D341Med (cell line): ENCODE measurements around the gene NUTF2.

Experiments
- DNase-seq: peaks from one replicate; pipeline ENCODE4 v3.0.0; 2012; ENCODE audit warnings: low spot score

NUTF2 gene

DNA sequence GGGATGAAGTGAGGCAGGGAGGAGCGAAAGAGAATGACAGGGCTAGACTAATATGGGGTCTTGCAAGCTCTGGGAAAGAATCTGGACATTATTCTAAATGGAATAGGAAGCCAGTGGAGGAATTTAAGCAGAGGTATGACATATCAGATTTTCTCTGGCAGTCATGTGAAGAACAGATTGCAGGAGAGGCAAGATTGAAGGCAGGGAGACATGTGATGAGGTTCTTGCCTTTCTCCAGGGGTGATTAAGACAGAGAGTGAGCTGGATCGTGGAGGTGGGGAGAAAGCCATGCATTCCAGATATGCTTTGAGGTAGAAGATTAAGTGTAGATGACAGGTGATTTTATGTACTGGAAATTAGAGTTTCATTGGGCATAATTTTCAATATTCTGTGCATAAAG, 8.9 kb upstream of the NUTF2 start:
- no peak for DNase-seq

DNA sequence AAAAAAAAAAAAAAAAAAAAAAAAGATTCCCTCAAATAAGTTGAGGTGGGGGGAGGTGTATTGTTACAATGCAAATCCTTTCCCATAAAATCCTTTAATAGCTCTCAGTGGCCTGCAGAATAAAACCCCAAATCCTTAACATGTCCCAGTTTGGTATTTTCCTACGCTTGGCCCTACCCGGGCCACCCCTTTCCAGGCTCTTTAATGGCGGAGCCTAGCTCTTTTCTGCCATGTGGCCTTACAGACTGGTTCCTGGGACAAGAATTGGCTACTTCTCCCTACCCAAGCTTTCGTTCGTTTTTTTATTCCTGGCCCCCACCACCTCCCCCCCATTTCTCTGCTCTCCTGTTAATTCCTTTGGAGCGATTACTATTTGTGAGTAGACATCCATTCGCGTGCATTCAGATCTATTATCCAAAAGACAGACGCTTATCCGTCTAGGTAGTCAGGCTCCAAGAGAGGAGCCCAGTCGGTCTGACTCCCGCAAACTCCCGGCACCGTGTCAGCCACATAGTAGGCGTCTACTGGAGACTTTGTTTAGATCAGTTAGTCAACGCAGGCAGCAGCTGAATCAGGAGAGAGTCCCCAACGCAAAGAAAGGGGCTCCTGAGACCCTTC, 5.4 kb upstream of the NUTF2 start:
- no peak for DNase-seq

DNA sequence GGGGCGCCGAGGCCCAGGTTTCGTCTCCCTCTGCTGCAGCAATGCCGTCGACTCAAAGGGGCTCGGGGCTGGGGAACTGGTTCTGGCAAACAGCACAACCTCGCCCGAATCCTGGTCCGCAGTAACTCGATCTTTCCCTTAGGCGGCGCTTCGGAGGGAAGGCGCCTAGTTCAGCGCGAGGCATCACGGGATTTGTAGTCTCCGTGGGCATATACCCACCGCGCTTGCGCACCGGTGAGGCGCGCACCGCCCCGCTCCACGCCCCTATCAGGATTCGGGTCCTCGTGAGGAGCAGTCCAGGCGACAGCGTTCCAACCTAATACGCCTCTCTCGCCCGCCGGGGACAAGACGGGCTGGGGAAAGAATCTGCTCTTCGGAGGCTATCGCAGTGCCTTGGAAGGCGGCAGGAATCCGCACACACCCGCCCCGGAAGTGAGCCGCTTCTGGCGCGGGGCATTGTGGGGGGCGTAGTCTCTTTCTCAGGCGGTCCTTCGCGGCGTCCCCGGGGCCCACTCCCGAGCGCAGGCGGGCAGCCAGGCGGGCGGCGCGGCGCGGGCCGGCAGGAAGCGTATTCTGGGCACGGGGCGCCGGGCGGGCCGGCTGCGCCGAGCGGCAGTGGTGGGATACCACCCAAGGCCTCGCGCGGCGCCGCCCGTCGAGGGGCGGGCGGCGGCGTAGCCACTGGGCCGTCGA, 4.8 kb upstream of the NUTF2 start, which contains the start of gene THAP11:
THAP11 (plus strand) TSS at position 505 of the 693 bp plus-strand sequence. CDS start 235 bp downstream, outside the sequence.
- DNase-seq, result peak; percentile 88

DNA sequence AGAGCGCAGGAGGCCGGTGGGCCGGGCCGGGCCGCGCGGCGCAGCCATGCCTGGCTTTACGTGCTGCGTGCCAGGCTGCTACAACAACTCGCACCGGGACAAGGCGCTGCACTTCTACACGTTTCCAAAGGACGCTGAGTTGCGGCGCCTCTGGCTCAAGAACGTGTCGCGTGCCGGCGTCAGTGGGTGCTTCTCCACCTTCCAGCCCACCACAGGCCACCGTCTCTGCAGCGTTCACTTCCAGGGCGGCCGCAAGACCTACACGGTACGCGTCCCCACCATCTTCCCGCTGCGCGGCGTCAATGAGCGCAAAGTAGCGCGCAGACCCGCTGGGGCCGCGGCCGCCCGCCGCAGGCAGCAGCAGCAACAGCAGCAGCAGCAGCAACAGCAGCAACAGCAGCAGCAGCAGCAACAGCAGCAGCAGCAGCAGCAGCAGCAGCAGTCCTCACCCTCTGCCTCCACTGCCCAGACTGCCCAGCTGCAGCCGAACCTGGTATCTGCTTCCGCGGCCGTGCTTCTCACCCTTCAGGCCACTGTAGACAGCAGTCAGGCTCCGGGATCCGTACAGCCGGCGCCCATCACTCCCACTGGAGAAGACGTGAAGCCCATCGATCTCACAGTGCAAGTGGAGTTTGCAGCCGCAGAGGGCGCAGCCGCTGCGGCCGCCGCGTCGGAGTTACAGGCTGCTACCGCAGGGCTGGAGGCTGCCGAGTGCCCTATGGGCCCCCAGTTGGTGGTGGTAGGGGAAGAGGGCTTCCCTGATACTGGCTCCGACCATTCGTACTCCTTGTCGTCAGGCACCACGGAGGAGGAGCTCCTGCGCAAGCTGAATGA, 4.0 kb upstream of the NUTF2 start:
- peak; percentile 48 for DNase-seq

DNA sequence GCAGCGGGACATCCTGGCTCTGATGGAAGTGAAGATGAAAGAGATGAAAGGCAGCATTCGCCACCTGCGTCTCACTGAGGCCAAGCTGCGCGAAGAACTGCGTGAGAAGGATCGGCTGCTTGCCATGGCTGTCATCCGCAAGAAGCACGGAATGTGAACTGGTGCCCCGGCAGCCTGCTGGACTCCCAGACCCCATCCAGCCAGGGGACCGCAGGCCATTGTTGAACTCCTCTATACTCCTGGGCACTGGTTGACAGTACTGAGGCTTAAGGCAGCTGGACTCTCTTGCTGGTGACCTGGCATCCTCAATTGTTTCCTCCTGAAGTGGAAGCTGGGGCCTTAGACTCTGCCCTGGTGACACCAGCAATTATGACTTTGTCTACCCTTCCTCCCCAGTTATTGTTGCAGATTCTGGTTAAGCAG, 3.4 kb upstream of the NUTF2 start:
- no peak for DNase-seq

DNA sequence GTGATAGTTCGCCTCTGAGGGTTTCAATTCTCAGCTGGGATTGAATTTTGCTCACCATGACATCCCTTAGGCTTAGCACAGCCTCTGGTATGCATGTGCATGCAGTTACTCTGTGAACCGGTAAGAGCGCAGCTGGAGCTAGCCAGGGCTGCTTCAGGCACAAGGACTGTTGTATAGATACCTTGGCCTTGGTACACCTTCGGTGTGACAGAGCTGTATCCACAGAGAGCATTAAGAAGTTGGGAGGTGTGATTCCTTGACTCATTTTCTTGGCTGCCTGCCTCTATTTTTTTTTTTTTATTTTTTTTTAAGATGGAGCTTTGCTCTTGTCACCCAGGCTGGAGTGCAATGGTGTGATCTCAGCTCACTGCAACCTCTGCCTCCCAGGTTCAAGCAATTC, 2.2 kb upstream of the NUTF2 start:
- no peak for DNase-seq

DNA sequence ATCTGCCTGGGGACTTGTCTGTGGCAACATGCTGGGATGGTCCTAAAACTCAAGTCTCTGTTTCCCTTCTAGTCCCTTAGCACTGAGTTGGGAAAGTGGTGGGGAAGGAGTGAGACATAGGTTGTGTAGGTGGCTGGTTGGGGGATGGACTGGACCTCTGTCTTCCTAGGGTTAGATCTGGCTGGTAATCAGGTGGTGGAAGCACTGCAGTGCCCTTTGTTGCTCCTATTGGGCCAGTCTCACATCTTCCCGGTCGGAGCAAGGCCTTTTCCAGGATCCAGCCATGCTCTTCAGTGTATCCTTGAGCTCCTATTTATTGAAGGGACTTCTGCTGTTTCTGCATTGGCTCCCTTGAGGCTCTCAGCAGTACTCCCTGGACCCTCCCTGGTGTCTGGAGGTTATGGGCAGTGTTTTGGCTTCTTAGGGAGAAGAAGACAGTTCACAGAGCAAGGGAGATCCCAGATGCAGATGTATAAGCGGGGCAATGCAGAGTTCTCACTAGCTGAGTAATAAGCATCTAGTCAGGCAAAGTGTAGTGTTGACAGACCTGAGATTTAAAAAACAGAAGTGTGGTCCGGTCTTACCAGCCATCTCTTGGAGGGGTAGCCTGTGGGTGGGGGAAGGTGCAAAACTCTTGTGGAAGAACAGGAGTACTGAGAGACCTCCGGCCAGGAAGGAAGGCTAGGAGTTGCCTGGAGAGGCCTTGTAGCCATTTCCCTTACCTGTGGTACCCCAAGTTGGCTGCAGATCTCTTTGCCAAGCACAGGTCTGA, 1.3 kb upstream of the NUTF2 start:
- DNase-seq, result no peak

DNA sequence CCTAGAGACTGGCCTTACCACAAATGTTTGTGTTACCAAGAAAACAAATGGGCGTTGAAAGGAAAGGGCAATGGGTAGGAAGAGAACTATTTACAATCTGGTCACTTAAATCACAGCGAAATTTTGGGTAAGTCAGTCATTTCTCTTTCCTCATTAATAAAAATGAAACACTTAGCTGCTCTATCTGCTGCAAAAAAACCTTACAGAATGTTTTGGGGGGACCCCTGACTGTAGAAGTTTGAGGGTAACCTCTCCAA, 742 bp upstream of the NUTF2 start:
- DNase-seq, result no peak

DNA sequence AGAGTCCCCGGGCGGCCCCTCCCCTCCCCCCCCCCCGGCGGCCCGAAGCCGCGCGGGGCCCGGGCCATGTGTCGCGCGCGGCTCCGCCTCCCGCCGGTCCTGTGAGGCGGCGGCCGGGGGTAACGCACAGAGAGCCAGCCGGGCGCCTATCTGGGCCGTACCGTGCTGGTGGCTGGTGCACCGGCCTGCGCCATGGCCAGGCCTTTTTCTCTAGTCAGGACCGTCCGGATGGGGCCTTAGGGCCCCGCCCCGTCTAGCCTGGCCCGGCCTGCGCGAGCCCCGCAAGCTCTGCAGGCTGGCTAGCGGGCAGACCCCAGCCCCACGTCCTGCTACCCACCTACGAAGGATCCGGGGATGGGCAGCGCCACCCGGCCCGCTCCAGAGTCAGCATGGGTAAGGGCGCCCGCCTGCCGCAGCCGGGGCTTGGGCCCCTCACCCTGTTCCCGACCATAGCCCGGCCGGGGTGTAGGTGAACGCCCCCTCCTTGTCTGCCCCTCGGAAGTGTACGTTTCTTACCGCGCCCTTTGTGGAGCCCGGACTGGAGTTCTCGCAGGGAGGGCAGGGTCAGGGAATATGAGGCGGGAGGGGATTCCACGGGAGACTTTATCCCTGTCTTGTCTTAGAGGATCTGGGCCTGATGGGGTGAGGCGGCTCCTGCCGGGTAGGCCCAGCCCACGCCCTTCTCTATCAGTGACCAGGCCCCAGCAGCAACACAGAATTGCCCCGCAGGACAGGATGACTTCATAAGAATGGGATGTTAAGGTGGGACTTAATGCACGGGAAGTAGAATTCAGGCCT, 530 bp downstream of the NUTF2 start, which contains the start of gene CENPT:
CENPT (minus strand) TSS at position 630 of the 798 bp plus-strand sequence. CDS start 13,834 bp downstream, outside the sequence.
- no peak for DNase-seq

DNA sequence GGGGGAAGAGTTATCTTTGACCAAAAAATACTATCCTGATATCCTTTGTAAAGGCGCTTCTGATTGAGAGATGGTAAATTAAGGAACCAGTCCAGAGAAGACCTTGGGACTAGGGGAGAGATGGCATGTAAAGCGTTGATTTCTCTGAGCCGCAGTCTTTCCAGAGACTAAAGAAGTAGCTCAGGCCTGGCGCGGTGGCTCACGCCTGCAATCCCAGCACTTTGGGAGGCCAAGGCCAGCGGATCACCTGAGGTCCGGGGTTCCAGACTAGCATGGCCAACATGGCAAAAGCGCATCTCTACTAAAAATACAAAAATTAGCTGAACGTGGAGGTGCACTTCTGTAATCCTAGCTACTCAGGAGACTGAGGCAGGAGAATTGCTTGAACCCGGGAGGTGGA, 1.4 kb downstream of the NUTF2 start:
- no peak for DNase-seq

DNA sequence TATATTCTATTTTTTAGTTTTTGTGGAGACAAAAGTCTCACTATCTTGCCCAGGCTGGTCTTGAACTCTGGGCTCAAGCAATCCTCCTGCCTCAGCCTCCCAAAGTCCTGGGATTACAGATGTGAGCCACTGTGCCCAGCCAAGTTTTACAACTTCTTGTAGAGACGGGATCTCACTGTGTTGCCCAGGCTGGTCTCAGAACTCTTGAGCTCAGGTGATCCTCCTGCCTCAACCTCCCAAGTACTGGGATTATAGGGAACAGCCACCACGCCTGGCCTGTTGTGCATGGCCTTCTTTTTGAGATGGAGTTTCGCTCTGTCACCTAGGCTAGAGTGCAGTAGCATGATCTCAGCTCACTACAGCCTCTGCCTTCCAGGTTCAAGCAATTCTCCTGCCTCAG, 6.9 kb downstream of the NUTF2 start:
- no peak for DNase-seq

DNA sequence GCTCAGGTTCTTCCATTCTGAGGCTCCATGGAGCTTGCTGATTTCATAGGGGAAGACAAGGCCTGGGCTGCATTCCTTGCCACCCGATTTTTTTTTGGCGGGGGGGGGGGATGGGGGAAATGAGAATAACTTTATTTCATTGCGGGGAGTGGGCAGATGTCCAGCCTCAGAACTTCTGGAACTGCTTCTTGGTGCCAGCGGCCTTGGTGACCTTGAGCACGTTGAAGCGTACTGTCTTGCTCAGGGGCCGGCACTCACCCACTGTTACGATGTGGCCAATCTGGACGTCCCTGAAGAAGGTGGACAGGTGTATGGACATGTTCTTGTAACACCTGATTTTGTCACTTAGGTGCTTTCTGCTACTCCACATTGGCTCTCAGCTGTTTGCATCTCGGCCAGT, 9.1 kb downstream of the NUTF2 start:
- DNase-seq, result no peak

DNA sequence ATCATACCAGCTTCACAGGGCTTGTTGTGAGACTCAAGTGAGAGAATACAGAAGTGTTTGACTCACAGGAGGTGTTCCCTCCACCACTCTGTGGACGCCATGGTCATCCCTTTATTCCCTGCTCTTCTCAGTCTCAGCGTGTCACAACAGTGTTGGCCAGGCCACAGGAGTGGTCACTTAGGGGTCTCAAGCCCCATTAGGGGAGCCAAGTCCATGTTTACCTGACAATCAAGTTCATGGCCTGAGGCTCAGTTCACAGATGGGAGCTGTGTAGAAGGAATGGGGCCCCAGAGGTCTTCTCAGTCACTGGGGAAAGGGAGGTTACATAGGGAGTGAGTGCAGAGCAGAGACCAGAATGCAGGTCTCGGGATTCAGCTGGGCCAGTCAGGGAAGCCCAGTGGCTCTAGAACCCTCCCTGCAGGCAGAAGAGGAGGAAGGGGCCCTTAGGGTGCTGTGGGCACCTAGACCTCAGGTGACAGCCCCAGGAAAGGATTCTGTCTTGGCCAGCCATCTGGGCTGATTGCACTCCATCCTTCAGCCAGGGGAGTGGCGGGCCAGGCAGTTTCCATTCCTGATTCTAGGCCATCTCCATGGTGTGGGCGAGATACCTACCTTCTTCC, 10.3 kb downstream of the NUTF2 start:
- no peak for DNase-seq

DNA sequence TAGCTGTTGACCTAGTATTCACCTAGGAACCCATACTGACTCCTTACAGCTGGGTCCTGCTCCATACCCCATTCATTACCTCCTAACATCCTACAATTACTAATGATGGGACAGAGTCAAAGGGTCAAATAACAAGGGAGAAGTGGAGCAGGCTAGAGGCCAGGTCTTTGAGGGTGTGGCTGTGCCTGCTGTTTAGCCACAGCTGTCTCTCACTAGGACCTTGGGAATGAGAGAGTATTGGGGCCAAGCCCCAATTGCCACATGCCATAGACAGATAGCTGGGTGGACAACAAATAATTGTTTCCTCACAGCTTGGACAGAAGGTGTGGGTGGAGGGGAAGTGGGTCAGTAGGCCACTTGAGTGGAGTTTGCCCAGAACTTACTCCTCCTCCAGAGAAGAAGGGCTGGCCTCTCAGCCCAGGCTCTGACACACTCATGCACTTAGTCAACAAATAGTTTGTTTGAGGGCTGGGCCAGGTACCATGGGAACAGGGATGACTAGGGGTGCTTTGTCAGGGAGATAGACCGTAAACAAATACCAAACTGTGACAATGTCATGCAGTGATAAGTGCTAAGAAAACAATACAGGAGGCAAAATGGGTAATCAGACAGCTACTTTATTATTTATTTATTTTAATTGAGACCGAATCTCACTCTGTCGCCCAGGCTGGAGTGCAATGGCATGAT, 11.0 kb downstream of the NUTF2 start:
- DNase-seq, result no peak

DNA sequence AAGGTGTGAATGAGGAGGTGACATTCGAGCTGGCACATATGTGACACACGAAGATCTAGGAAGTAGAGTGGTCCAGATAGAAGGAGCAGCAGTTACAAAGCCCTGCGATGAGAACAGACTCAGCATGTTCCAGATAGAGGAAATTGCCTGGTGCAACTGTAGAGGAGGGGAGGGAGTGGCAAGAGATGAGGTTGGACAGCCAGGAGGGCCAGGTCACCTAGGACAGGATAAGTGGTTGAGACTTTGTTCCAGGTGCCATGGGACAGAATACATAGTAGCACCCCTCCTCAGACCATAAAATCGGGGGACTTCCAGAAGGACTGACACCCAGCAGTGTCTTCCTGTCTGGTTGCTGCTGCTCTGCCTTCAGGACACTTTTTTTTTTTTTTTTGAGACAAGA, 11.8 kb downstream of the NUTF2 start:
- DNase-seq, result no peak

DNA sequence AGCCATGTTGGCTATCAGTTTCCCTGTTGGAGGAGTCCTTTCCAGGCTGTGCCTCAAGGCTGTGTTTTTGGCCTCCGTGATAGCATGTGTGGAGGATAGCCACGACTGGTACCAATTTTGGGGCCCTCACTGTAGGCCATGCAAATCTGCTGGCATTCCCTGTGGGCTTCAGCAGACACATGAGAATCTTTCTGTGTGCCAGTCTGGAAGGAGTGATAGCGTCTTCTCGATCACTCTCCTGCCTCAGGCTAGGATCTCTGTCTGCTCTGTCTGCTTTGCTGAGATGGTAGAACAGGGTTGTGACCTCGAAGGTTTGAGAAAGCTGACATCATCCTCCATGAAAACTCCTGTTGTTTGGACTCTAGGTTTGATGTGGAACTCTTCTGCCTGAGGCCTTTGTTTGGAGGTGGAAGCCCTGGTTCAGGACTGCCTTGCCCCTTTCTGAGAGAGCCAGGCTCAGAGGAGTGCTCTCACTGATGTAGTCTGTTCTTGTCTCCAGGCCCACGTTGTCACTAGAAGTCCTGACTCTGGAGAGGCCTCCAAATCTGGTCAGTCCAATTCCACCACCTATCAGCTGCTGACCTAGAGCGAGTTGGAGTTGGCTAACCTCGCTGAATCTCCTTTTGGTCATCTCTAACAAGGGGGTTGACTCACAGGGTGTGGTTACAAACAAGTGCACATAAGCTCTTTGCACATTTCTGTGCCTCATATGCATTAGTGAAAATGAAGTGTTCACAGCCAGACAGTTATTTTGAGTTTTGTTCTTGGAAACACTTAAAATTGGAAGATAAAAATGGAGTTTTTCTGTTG, 14.1 kb downstream of the NUTF2 start:
- no peak for DNase-seq

DNA sequence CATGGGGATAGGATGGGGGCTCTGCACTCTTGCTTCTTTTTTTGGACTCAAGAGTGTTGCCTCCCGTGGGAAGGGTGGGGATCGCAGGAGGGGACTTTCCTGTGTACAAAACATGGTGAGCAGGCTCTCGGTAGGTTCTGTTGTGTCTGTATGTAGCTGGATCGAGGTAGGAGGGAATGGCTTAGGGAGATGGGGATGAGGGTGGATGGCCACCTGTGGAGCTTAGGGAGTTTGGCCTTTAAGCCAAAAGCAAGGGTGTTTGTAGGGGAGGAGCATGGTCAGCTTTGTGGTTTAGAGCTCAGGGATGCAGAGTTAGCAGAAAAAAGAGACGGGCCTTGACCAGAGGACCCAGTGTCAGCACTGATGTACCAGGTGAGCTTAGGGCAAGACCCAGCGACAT, 15.1 kb downstream of the NUTF2 start:
- DNase-seq, result no peak

DNA sequence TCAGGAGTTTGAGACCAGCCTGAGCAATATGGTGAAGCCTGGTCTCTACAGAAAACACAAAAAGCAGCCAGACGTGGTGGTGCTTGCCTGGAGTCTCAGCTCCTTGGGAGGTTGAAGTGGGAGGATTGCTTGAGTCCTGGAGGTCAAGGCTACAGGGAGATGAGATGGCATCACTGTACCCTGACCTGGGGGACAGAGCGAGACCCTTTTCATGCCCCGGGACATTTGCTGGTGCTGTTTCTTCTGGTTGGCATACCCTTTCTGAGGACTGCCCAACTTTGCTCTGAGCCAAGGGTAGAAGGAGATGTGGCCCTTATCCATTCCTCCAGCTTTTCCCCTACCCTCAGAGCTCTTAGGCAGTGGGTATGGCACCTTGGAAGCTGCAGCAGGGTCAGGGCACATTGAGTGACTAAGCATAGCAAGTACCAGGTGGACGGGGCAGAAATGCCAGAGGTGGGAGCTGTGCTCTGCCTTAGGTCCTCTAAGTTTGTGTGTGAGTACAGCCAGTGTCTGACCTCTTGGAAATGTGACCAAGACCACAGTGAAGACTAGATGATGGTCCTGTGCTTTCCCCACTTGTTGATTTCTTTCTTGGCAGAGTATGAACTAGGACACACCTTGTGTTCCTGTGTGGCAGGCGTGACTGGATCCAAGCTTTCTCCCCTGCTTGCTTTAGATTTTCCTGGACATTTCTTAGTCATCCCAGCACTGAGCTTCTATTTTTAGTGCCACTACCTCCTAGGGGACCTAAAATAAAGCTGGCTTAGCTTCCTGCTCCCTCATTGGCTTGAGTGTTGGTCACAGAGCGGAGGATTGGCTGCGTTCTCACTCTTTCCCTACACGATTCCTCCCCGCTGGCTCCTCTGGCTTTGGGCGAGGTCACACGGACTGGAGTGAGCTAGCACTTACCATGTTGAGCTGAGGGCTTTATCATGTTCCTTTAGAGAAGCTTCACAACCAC, 16.2 kb downstream of the NUTF2 start:
- peak; percentile 71 for DNase-seq
